ENCODE measurements around the gene ISYNA1.

- TF ChIP-seq CTCF (IDR thresholded peaks at IDR 0.05; ENCODE audit: extremely low read depth in 1 of 2, insufficient read depth in 1 of 2, low read depth in 1 of 2, low read length in 2 of 2), result no peak
- no peak for TF ChIP-seq POLR2AphosphoS5 (IDR thresholded peaks at IDR 0.05; ENCODE audit: insufficient read depth, low read depth, low read length)
- no peak for TF ChIP-seq POLR2A (IDR thresholded peaks at IDR 0.05; ENCODE audit: low read depth, low read length)
- no peak for TF ChIP-seq EZH2 (IDR thresholded peaks at IDR 0.05; ENCODE audit: borderline replicate concordance, low read depth, low read length, severe bottlenecking)
- TF ChIP-seq MAX (IDR thresholded peaks at IDR 0.05; ENCODE audit: insufficient read depth, insufficient read length), result no peak
- TF ChIP-seq MYC (IDR thresholded peaks at IDR 0.05; ENCODE audit: low read depth, low read length), result no peak
- TF ChIP-seq FOS (IDR thresholded peaks at IDR 0.05; ENCODE audit: borderline replicate concordance, insufficient read depth, low read length), result no peak
Measured at GRCh38 chr19:18428173-18428786, 9.7 kb downstream of the ISYNA1 start.
